ENCODE data around the gene EXOC3L1. TPM values are rescaled to one million over a fixed set of nuclear protein-coding genes. Genes with fewer than 3 reads are reported as not detected.

EXOC3L1 gene
- total and polyA plus RNA-seq, 2 of the 13 experiments (the other 11 are each of a cell fraction or from before 2014, with no cell fraction given) = 0.12 TPM; not detected in 1

- TF ChIP-seq, protein P1, sequence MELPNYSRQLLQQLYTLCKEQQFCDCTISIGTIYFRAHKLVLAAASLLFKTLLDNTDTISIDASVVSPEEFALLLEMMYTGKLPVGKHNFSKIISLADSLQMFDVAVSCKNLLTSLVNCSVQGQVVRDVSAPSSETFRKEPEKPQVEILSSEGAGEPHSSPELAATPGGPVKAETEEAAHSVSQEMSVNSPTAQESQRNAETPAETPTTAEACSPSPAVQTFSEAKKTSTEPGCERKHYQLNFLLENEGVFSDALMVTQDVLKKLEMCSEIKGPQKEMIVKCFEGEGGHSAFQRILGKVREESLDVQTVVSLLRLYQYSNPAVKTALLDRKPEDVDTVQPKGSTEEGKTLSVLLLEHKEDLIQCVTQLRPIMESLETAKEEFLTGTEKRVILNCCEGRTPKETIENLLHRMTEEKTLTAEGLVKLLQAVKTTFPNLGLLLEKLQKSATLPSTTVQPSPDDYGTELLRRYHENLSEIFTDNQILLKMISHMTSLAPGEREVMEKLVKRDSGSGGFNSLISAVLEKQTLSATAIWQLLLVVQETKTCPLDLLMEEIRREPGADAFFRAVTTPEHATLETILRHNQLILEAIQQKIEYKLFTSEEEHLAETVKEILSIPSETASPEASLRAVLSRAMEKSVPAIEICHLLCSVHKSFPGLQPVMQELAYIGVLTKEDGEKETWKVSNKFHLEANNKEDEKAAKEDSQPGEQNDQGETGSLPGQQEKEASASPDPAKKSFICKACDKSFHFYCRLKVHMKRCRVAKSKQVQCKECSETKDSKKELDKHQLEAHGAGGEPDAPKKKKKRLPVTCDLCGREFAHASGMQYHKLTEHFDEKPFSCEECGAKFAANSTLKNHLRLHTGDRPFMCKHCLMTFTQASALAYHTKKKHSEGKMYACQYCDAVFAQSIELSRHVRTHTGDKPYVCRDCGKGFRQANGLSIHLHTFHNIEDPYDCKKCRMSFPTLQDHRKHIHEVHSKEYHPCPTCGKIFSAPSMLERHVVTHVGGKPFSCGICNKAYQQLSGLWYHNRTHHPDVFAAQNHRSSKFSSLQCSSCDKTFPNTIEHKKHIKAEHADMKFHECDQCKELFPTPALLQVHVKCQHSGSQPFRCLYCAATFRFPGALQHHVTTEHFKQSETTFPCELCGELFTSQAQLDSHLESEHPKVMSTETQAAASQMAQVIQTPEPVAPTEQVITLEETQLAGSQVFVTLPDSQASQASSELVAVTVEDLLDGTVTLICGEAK (IDR thresholded peaks at IDR 0.05) = no peak
- TF ChIP-seq, protein P1 (CRISPR knock-in tag; IDR thresholded peaks at IDR 0.05) = 0 out of 2 replicates have a peak, but pooled peaks have one; percentile 7
- TF ChIP-seq MAFF (IDR thresholded peaks at IDR 0.05; ENCODE audit: low read depth, low read length) (no peak), KLF6 (CRISPR knock-in tag; IDR thresholded peaks at IDR 0.05) (no peak), POLR2G (IDR thresholded peaks at IDR 0.05; ENCODE audit: low read depth, low read length) (no peak; the same call in 1 of the 2 replicates), ZNF780A (CRISPR knock-in tag; IDR thresholded peaks at IDR 0.05) (no peak), KDM1A (CRISPR knock-in tag; IDR thresholded peaks at IDR 0.05) (no peak), SP2 (CRISPR knock-in tag; IDR thresholded peaks at IDR 0.05) (peak; percentile 10; the same call in 1 of the 2 replicates), ZNF124 (CRISPR knock-in tag; IDR thresholded peaks at IDR 0.05) (no peak), ARNT2 (CRISPR knock-in tag; IDR thresholded peaks at IDR 0.05; ENCODE audit: low read depth) (peak; percentile 46; the same call in 1 of the 2 replicates), ZNF142 (CRISPR knock-in tag; IDR thresholded peaks at IDR 0.05) (0 out of 2 replicates have a peak, but pooled peaks have one; percentile 18), ZNF121 (CRISPR knock-in tag; IDR thresholded peaks at IDR 0.05) (no peak), HNRNPL (IDR thresholded peaks at IDR 0.05; ENCODE audit: low read depth, low read length) (no peak)
- TF ChIP-seq, protein P2, sequence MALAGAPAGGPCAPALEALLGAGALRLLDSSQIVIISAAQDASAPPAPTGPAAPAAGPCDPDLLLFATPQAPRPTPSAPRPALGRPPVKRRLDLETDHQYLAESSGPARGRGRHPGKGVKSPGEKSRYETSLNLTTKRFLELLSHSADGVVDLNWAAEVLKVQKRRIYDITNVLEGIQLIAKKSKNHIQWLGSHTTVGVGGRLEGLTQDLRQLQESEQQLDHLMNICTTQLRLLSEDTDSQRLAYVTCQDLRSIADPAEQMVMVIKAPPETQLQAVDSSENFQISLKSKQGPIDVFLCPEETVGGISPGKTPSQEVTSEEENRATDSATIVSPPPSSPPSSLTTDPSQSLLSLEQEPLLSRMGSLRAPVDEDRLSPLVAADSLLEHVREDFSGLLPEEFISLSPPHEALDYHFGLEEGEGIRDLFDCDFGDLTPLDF (CRISPR knock-in tag; IDR thresholded peaks at IDR 0.05) = no peak
Observed at GRCh38 chr16:67148656-67149275, 41.2 kb downstream of the EXOC3L1 start (continued).

Measured in HepG2 (cell line).